ENCODE results near the gene NTF3.

DNA sequence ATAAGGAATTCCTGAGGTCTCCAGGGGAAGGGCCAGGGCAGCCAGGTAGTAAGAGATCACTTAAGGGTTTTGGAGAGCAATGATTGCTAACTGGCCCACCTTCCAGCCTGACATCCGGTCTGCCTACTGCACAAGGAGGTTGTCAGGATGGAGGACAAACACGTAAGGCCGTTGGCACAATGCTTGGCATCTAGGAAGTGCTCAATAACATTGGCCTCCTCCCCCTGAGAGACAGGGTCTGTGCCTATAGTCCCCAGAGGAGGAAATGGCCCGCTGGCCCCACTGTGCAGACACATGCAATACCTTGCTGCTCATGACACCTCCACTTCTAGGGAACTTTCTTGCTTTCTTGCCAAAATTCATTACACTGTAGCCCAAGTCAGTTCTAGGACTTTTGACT lies 73.2 kb downstream of the NTF3 start:
- TF ChIP-seq, protein P1, sequence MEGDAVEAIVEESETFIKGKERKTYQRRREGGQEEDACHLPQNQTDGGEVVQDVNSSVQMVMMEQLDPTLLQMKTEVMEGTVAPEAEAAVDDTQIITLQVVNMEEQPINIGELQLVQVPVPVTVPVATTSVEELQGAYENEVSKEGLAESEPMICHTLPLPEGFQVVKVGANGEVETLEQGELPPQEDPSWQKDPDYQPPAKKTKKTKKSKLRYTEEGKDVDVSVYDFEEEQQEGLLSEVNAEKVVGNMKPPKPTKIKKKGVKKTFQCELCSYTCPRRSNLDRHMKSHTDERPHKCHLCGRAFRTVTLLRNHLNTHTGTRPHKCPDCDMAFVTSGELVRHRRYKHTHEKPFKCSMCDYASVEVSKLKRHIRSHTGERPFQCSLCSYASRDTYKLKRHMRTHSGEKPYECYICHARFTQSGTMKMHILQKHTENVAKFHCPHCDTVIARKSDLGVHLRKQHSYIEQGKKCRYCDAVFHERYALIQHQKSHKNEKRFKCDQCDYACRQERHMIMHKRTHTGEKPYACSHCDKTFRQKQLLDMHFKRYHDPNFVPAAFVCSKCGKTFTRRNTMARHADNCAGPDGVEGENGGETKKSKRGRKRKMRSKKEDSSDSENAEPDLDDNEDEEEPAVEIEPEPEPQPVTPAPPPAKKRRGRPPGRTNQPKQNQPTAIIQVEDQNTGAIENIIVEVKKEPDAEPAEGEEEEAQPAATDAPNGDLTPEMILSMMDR (optimal IDR thresholded peaks at IDR 0.05 in 1 of 3, IDR thresholded peaks at IDR 0.05 in 1 of 3, conservative IDR thresholded peaks at IDR 0.05 in 1 of 3; ENCODE audit: extremely low read depth in 1 of 3, insufficient read depth in 2 of 3, low read length in 3 of 3) = no peak
- no peak for TF ChIP-seq EZH2 (IDR thresholded peaks at IDR 0.05; ENCODE audit: low read length)
